ENCODE data around the gene ABHD8. TPM values are rescaled to one million over a fixed set of nuclear protein-coding genes. Genes with fewer than 3 reads are reported as not detected.

Gene ABHD8
- total RNA-seq, 1 donor from 2014 or later, result 16.9 TPM

DNA sequence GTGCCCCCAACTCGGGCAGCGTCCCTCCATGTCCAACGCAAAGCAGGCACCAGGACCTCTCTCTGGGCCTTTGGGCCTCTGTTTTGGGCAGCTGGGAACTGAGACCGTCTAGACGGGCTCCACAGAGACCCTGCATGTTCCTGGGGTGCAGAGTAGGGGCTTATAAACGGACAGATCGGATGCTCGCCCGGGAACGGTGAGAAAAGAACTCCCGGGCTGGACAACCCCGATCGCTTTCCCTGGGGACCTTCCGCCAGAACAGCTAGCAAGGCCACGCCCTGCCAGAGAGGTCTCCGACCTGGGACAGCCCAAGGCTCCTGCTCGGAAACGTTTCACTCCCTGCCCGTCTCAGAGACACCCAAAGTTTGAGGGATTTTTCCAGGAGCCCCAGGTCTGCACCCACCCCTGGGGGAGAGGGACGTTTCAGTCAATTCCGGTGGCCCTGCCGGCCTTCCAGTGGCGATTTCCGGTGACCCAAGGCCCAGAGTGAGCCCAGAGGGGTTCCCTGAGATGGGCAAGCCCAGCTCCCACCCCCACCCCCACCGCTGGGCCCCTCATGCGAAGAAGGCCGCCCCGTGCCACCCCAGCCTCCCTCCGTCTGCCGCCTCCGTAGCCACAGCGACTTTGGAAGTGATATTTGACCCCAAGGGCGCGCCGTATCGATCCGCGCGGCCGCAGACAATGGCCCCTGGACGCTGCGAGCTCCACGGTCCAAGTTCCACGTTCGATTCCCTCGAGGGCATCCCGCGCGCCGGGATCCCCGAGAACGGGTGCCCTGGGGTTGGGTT, 59.2 kb downstream of the ABHD8 start:
- peak; percentile 60 for DNase-seq (ENCODE audit: low spot score, unreplicated experiment)
- peaks cover 56% of the 10 kb centered on the region for H3K4me1 Mint-ChIP-seq (ENCODE audit: low read depth)

GRCh38 chr19:17243211-17243829, 59.9 kb downstream of the ABHD8 start:
- DNase-seq (ENCODE audit: low spot score, unreplicated experiment), result no peak
- no peaks in the 10 kb centered on the region for H3K27me3 Mint-ChIP-seq
- H3K9me3 Mint-ChIP-seq (ENCODE audit: low read depth), result no peaks in the 10 kb centered on the region
- peak overlapping the region; percentile 99 for H3K27ac Mint-ChIP-seq
- peaks cover 4% of the 10 kb centered on the region for H3K36me3 Mint-ChIP-seq (ENCODE audit: insufficient read depth)
- peak overlapping the region; percentile 99 for H3K4me3 Mint-ChIP-seq (ENCODE audit: low read depth)
- H3K4me1 Mint-ChIP-seq (ENCODE audit: low read depth), result peaks cover 50% of the 10 kb centered on the region
- TF ChIP-seq, protein P1, sequence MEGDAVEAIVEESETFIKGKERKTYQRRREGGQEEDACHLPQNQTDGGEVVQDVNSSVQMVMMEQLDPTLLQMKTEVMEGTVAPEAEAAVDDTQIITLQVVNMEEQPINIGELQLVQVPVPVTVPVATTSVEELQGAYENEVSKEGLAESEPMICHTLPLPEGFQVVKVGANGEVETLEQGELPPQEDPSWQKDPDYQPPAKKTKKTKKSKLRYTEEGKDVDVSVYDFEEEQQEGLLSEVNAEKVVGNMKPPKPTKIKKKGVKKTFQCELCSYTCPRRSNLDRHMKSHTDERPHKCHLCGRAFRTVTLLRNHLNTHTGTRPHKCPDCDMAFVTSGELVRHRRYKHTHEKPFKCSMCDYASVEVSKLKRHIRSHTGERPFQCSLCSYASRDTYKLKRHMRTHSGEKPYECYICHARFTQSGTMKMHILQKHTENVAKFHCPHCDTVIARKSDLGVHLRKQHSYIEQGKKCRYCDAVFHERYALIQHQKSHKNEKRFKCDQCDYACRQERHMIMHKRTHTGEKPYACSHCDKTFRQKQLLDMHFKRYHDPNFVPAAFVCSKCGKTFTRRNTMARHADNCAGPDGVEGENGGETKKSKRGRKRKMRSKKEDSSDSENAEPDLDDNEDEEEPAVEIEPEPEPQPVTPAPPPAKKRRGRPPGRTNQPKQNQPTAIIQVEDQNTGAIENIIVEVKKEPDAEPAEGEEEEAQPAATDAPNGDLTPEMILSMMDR (IDR thresholded peaks at IDR 0.05; ENCODE audit: unreplicated experiment), result no peak

More for the DNA sequence above, 59.2 kb downstream of the ABHD8 start:
- H3K36me3 Mint-ChIP-seq (ENCODE audit: insufficient read depth), result peaks cover 3% of the 10 kb centered on the region
- no peaks in the 10 kb centered on the region for H3K9me3 Mint-ChIP-seq (ENCODE audit: low read depth)
- TF ChIP-seq, protein P1 (IDR thresholded peaks at IDR 0.05; ENCODE audit: unreplicated experiment), result no peak
- H3K4me3 Mint-ChIP-seq (ENCODE audit: low read depth), result peak overlapping the region; percentile 99
- H3K27me3 Mint-ChIP-seq, result no peaks in the 10 kb centered on the region
- H3K27ac Mint-ChIP-seq, result peak overlapping the region; percentile 99

- Mint-ChIP-seq H3K36me3 (ENCODE audit: insufficient read depth) (peaks cover 11% of the 10 kb centered on the region), H3K27me3 (no peaks in the 10 kb centered on the region), H3K4me3 (ENCODE audit: low read depth) (peak overlapping the region; percentile 99), H3K9me3 (ENCODE audit: low read depth) (no peaks in the 10 kb centered on the region), H3K27ac (peak overlapping the region; percentile 99), H3K4me1 (ENCODE audit: low read depth) (peaks cover 53% of the 10 kb centered on the region)
- DNase-seq (ENCODE audit: low spot score, unreplicated experiment), result no peak
- TF ChIP-seq, protein P1 (IDR thresholded peaks at IDR 0.05; ENCODE audit: unreplicated experiment), result no peak
Measured at GRCh38 chr19:17242431-17243208, 60.6 kb downstream of the ABHD8 start.

Other genes with a start within 250 kb of the ABHD8 start
- 17.7 and 21.7 TPM in 2 replicates for gene HAUS8, start 228.0 kb downstream of the ABHD8 start, total RNA-seq
- gene MYO9B, start 227.6 kb downstream of the ABHD8 start, total RNA-seq, result 78.5 and 79.7 TPM in 2 replicates
- gene USE1, start 88.1 kb downstream of the ABHD8 start, total RNA-seq, result 23.6 and 27.2 TPM in 2 replicates
- gene OCEL1, start 77.2 kb downstream of the ABHD8 start, total RNA-seq, result 20.1 and 21.8 TPM in 2 replicates
- 134 and 150 TPM in 2 replicates for gene NR2F6, start 57.5 kb downstream of the ABHD8 start, total RNA-seq
- gene USHBP1, start 38.7 kb downstream of the ABHD8 start, total RNA-seq, result 0.38 and 0.51 TPM in 2 replicates
- gene BABAM1, start 36.0 kb downstream of the ABHD8 start, total RNA-seq, result 93.4 and 113 TPM in 2 replicates
- gene ANKLE1, start 21.5 kb downstream of the ABHD8 start, total RNA-seq, result 6.4 and 8.1 TPM in 2 replicates
- 54.0 and 54.4 TPM in 2 replicates for gene MRPL34, start 2.4 kb upstream of the ABHD8 start, total RNA-seq
- gene DDA1, start 6.1 kb upstream of the ABHD8 start, total RNA-seq, result 38.6 and 41.4 TPM in 2 replicates
- 45.2 and 45.3 TPM in 2 replicates for gene ANO8, start 31.4 kb upstream of the ABHD8 start, total RNA-seq
- 44.5 and 46.9 TPM in 2 replicates for gene GTPBP3, start 34.1 kb upstream of the ABHD8 start, total RNA-seq
- 0.12 and 0.42 TPM in 2 replicates for gene PLVAP, start 73.9 kb upstream of the ABHD8 start, total RNA-seq
- gene CCDC194, start 90.8 kb upstream of the ABHD8 start, total RNA-seq, result not detected in 2 replicates
- gene BST2, start 102.2 kb upstream of the ABHD8 start, total RNA-seq, result 0.60 and 0.67 TPM in 2 replicates
- gene MVB12A, start 116.6 kb upstream of the ABHD8 start, total RNA-seq, result 50.7 and 56.6 TPM in 2 replicates
- 3.6 and 4.5 TPM in 2 replicates for gene TMEM221, start 145.2 kb upstream of the ABHD8 start, total RNA-seq
- not detected in 2 replicates for gene NXNL1, start 157.5 kb upstream of the ABHD8 start, total RNA-seq
- gene SLC27A1, start 167.1 kb upstream of the ABHD8 start, total RNA-seq, result 16.7 and 19.8 TPM in 2 replicates
- 102 and 107 TPM in 2 replicates for gene PGLS, start 208.2 kb upstream of the ABHD8 start, total RNA-seq

Data from progenitor cell of endocrine pancreas (in vitro differentiated cells).